ENCODE data around the gene RASSF7.

GRCh38 chr11:611001-611996 lies 50.5 kb downstream of the RASSF7 start:
- TF ChIP-seq POLR2A (IDR thresholded peaks at IDR 0.05; ENCODE audit: control extremely low read depth in 1 of 2, low read depth in 2 of 2, low read length in 2 of 2) (no peak; a peak in 1 of 3 replicates), CTCF (IDR thresholded peaks at IDR 0.05; ENCODE audit: control extremely low read depth in 1 of 3, insufficient read depth in 1 of 3, low read depth in 1 of 3, low read length in 3 of 3) (no peak), NRF1 (IDR thresholded peaks at IDR 0.05; ENCODE audit: low read depth, low read length) (no peak), ZNF274 (IDR thresholded peaks at IDR 0.05; ENCODE audit: borderline replicate concordance, extremely low read depth, low read length) (no peak), TCF12 (IDR thresholded peaks at IDR 0.05; ENCODE audit: low read depth, low read length) (no peak), RNF2 (IDR thresholded peaks at IDR 0.05; ENCODE audit: borderline replicate concordance, low read depth, low read length, missing control alignments, poor library complexity, severe bottlenecking) (no peak), MAX (IDR thresholded peaks at IDR 0.05) (no peak), USF2 (IDR thresholded peaks at IDR 0.05; ENCODE audit: low read length) (no peak), YY1 (IDR thresholded peaks at IDR 0.05; ENCODE audit: low read depth, low read length) (no peak), EP300 (IDR thresholded peaks at IDR 0.05; ENCODE audit: borderline replicate concordance in 1 of 2, low read depth in 2 of 2, low read length in 2 of 2) (no peak), POLR2AphosphoS5 (IDR thresholded peaks at IDR 0.05; ENCODE audit: low read depth, low read length) (no peak), ATF2 (IDR thresholded peaks at IDR 0.05; ENCODE audit: low read length) (no peak), GABPA (IDR thresholded peaks at IDR 0.05; ENCODE audit: borderline replicate concordance, insufficient read depth, low read length) (no peak)
